GM12878 (cell line): ENCODE measurements around the gene RP9. TPM values are rescaled to one million over a fixed set of nuclear protein-coding genes. Genes with fewer than 3 reads are reported as not detected.

Source experiments
- BCLAF1 ChIP-seq: fragments of 450-650 bp; IDR thresholded peaks from 2 replicates; pipeline ENCODE4 v1.6.1; 2017; ENCODE audit warnings: antibody characterized with exemption, mild to moderate bottlenecking, moderate library complexity
- DPF2 ChIP-seq: fragments of 450-650 bp; IDR thresholded peaks from 2 replicates; pipeline ENCODE4 v1.6.1; 2017; ENCODE audit warnings: mild to moderate bottlenecking
- E4F1 ChIP-seq: fragments of 450-650 bp; IDR thresholded peaks from 2 replicates; pipeline ENCODE4 v1.6.1; 2018; ENCODE audit warnings: borderline replicate concordance, mild to moderate bottlenecking; ENCODE audit not compliant: partially characterized antibody
- ETV6 ChIP-seq, 2 experiments: fragments of 450-650 bp in 1 of 2; IDR thresholded peaks in 1 of 2; conservative IDR thresholded peaks in 1 of 2; 2 replicates each; pipeline ENCODE4 v1.6.1; 2014; ENCODE audit warnings: antibody characterized with exemption in 1 of 2, borderline replicate concordance in 1 of 2, low read depth in 1 of 2, mild to moderate bottlenecking in 1 of 2, moderate library complexity in 1 of 2
- MEF2B ChIP-seq: fragments of 450-650 bp; IDR thresholded peaks from 2 replicates; pipeline ENCODE4 v1.6.1; 2018; ENCODE audit warnings: mild to moderate bottlenecking, moderate library complexity; ENCODE audit not compliant: partially characterized antibody, poor library complexity, severe bottlenecking
- MXI1 ChIP-seq: fragments of 150-350 bp; IDR thresholded peaks from 2 replicates; pipeline ENCODE4 v1.6.1; 2011; ENCODE audit warnings: low read depth, mild to moderate bottlenecking, inconsistent platforms, low read length, improper control_type of control experiment
- NR2C2 ChIP-seq: IDR thresholded peaks from 2 replicates; pipeline ENCODE4 v1.6.1; 2011; ENCODE audit warnings: borderline replicate concordance, low read depth; ENCODE audit not compliant: control insufficient read depth, insufficient read length
- SIN3A ChIP-seq: IDR thresholded peaks from 2 replicates; pipeline ENCODE4 v1.6.1; 2012; ENCODE audit warnings: low read depth, low read length, improper control_type of control experiment
- SPI1 ChIP-seq: IDR thresholded peaks from 2 replicates; pipeline ENCODE4 v1.6.1; 2011; ENCODE audit warnings: low read depth, mild to moderate bottlenecking, low read length, moderate library complexity, borderline replicate concordance; ENCODE audit not compliant: insufficient read depth
- TCF3 ChIP-seq: IDR thresholded peaks from 2 replicates; pipeline ENCODE4 v1.6.1; 2012; ENCODE audit warnings: low read depth, mild to moderate bottlenecking, low read length, borderline replicate concordance; ENCODE audit not compliant: insufficient read depth
- polyA plus RNA-seq, 11 experiments: library from polyadenylated mRNA; depleted of rRNA in 4 of 11; unstranded in 6 of 11; stranded (reverse) in 5 of 11; fragments of >200 nt; fragmentation: Nextera tagmentation in 4 of 11; fragmentation: Illumina TruSeq in 1 of 11; extraction: Ambion mirVana in 4 of 11; extraction: Trizol in 1 of 11; gene quantifications; 1 replicate in 1 of 11; 2 replicates in 10 of 11; pipeline versions ENCODE4 v1.2.1 to v1.2.3, GENCODE V29; 2011 to 2016; ENCODE audit warnings: inconsistent platforms in 2 of 11, missing spikeins in 2 of 11, low read depth in 1 of 11
- total RNA-seq, 4 experiments: library from RNA; depleted of rRNA in 3 of 4; stranded (reverse); fragments of >200 nt in 3 of 4; fragmentation: Illumina TruSeq in 1 of 4; extraction: Trizol in 1 of 4; gene quantifications; 2 replicates each; pipeline versions ENCODE4 v1.2.1 to v1.2.3, GENCODE V29; 2013 to 2021
- TF ChIP-seq, protein P1 (sequence below): fragments of 450-650 bp; formaldehyde crosslinking; IDR thresholded peaks from 2 replicates; pipeline ENCODE4 v1.5.0; 2022; ENCODE audit warnings: mild to moderate bottlenecking, missing genetic modification characterization

RP9 gene
- total and polyA plus RNA-seq, 10 of the 15 experiments (the other 5 are each of a cell fraction or from before 2014, with no cell fraction given), result 7.6 to 25.3 (median 16.9) TPM

- TF ChIP-seq BCLAF1 (no peak), SPI1 (no peak), MXI1 (no peak), E4F1 (no peak), MEF2B (no peak), DPF2 (no peak), ETV6 (conservative IDR thresholded peaks at IDR 0.05 in 1 of 2, IDR thresholded peaks at IDR 0.05 in 1 of 2; ENCODE audit: borderline replicate concordance in 1 of 2, low read depth in 1 of 2) (no peak), TCF3 (no peak), NR2C2 (no peak), SIN3A (no peak)
- TF ChIP-seq, protein P1, sequence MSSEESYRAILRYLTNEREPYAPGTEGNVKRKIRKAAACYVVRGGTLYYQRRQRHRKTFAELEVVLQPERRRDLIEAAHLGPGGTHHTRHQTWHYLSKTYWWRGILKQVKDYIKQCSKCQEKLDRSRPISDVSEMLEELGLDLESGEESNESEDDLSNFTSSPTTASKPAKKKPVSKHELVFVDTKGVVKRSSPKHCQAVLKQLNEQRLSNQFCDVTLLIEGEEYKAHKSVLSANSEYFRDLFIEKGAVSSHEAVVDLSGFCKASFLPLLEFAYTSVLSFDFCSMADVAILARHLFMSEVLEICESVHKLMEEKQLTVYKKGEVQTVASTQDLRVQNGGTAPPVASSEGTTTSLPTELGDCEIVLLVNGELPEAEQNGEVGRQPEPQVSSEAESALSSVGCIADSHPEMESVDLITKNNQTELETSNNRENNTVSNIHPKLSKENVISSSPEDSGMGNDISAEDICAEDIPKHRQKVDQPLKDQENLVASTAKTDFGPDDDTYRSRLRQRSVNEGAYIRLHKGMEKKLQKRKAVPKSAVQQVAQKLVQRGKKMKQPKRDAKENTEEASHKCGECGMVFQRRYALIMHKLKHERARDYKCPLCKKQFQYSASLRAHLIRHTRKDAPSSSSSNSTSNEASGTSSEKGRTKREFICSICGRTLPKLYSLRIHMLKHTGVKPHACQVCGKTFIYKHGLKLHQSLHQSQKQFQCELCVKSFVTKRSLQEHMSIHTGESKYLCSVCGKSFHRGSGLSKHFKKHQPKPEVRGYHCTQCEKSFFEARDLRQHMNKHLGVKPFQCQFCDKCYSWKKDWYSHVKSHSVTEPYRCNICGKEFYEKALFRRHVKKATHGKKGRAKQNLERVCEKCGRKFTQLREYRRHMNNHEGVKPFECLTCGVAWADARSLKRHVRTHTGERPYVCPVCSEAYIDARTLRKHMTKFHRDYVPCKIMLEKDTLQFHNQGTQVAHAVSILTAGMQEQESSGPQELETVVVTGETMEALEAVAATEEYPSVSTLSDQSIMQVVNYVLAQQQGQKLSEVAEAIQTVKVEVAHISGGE (CRISPR knock-in tag), result no peak
- TF ChIP-seq, all 136 proteins: peak for 0
Observed at GRCh38 chr7:33087356-33087755, 21.8 kb downstream of the RP9 start (continued).
